Mesothelial cell of epicardium (in vitro differentiated cells): ENCODE measurements around the gene USO1. TPM values are rescaled to one million over a fixed set of nuclear protein-coding genes. Genes with fewer than 3 reads are reported as not detected.
"Not testable (repeated sequence)": the region's sequence is repeated elsewhere in the genome, so short reads cannot be mapped to it uniquely, and the experiment has no call there.

Experiments used
- DNase-seq, 2 experiments: peaks; one replicate each; pipeline ENCODE4 v3.0.0; 2021; ENCODE audit warnings: low spot score in 2 of 2; ENCODE audit not compliant: unreplicated experiment in 2 of 2
- H3K27ac Mint-ChIP-seq: 2 replicates; pipeline ENCODE4 v1.8.0; 2021; ENCODE audit warnings: mixed read lengths
- H3K27me3 Mint-ChIP-seq: 2 replicates; pipeline ENCODE4 v1.8.0; 2021; ENCODE audit warnings: low read depth, mixed read lengths
- H3K36me3 Mint-ChIP-seq: 2 replicates; pipeline ENCODE4 v1.8.0; 2021; ENCODE audit warnings: mixed read lengths
- H3K4me1 Mint-ChIP-seq: 2 replicates; pipeline ENCODE4 v1.8.0; 2021; ENCODE audit warnings: mixed read lengths
- H3K4me3 Mint-ChIP-seq: 2 replicates; pipeline ENCODE4 v1.8.0; 2021; ENCODE audit warnings: mild to moderate bottlenecking, moderate library complexity, mixed read lengths
- H3K9me3 Mint-ChIP-seq: 2 replicates; pipeline ENCODE4 v1.8.0; 2021; ENCODE audit warnings: mixed read lengths
- CTCF ChIP-seq: fragments of 200-600 bp; sonication (generic); IDR thresholded peaks from one replicate; pipeline ENCODE4 v1.5.0; 2021; ENCODE audit warnings: antibody characterized with exemption; ENCODE audit not compliant: unreplicated experiment
- total RNA-seq: library from RNA; stranded (reverse); gene quantifications from 3 replicates; pipeline ENCODE4 v1.2.1, GENCODE V29; 2021

USO1 gene
- total RNA-seq, 1 donor from 2014 or later: 53.3 TPM

DNA sequence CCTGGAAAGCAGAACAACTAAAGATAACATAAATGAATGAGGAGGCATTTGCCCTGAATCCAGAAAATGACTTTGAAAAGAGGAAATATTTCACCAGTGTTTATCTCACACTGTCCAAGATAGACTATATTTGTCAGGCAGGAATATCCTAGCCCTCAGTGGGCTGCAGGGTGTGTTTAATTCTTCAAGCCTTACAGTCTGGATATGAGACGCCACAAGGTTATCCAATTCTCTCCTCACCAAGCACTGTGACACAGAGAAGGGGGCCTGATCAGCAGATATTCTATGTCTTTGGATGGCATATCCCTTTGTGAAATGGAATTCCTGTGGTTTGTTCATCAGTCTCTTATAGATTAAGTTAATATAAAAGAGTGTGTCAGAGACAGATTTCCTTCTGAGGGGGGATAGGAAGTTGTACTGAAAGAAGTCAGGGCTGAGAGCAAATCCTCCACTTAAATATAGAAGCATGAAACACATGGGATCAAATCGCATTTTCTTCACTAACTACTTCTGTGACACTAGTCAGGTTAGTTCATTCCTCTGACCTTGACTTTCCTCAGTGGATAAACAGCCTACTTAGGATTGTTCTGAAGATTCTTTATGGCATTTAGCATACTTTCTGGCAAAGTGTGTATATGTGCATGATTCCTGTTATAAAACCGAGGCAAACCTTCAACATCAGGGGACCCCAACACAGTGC lies 44.4 kb upstream of the USO1 start:
- Mint-ChIP-seq H3K9me3 (no peaks in the 10 kb centered on the region), H3K4me3 (no peak overlapping the region), H3K4me1 (no peaks in the 10 kb centered on the region), H3K27me3 (no peaks in the 10 kb centered on the region), H3K27ac (no peak overlapping the region), H3K36me3 (no peaks in the 10 kb centered on the region)
- no peak for DNase-seq
- TF ChIP-seq CTCF: no peak

DNA sequence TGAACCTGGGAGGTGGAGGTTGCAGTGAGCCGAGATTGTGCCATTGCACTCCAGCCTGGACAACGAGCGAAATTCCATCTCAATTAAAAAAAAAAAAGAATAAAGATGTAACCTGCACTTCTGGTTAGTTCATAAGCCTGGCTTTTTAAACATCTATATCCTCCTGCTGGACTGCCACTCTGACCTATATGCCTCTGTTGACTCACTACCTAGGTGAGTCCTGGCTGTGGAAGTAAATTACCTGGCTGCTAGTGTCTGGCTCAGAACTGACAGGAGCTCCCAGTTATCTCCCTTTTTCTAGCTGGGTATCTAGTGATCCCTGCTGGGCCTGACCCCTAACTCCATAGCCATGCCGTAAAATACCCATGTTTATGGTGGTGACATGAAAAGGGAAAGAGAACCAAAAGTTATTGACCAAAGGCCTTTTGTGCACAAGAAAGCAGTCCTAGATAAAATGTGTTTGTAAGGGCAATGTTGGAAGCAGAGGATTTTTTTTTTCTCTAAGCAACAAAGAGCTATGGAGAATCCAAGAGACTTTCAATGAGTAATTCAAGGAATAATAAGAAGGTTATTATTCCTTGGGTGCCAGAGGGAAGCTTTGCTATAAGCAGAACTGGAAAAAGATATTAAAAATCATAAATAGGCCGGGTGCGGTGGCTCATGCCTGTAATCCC lies 40.8 kb upstream of the USO1 start:
- H3K9me3 Mint-ChIP-seq: peaks cover 5% of the 10 kb centered on the region
- peaks cover 2% of the 10 kb centered on the region for H3K4me1 Mint-ChIP-seq
- H3K36me3 Mint-ChIP-seq: peaks cover 6% of the 10 kb centered on the region
- TF ChIP-seq CTCF: no peak
- no peaks in the 10 kb centered on the region for H3K27me3 Mint-ChIP-seq
- DNase-seq: no peak
- H3K4me3 Mint-ChIP-seq: no peak overlapping the region
- H3K27ac Mint-ChIP-seq: no peak overlapping the region

DNA sequence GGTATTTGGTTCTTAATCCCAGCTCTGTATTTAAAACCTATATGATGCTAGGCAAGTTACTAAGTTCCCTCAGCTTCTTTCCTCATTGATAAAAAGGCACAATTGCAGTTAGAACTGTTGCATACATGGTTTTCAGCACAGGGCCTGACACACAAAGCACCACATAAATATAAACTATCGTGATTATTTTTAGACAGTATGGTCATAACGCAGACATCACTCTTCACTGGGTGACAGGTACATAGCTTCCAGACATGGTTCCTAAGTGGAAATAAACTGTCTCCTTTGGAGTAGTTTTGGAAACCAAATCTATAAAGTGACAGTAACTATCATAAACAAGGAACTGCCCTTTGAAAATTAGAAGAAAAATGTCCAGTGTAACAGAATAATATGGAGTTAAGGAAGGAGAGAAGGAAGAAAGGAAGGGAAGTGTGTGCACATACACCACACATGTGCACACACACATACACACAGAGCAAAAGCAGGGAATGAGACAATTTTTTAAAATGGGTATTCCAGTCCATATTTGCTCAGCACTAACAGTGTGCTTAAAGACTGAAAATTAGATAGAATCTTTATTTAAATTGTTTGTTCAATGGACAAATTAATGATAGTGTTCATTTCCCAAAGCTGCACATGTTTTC lies 38.7 kb upstream of the USO1 start:
- no peaks in the 10 kb centered on the region for H3K27me3 Mint-ChIP-seq
- no peak overlapping the region for H3K27ac Mint-ChIP-seq
- peaks cover 8% of the 10 kb centered on the region for H3K36me3 Mint-ChIP-seq
- no peak overlapping the region for H3K4me3 Mint-ChIP-seq
- H3K9me3 Mint-ChIP-seq: peaks cover 5% of the 10 kb centered on the region
- peaks cover 2% of the 10 kb centered on the region for H3K4me1 Mint-ChIP-seq
- DNase-seq: no peak
- TF ChIP-seq CTCF: no peak

- Mint-ChIP-seq H3K27ac (no peak overlapping the region), H3K4me3 (no peak overlapping the region), H3K36me3 (peaks cover 8% of the 10 kb centered on the region), H3K27me3 (no peaks in the 10 kb centered on the region), H3K9me3 (peaks cover 5% of the 10 kb centered on the region), H3K4me1 (peaks cover 2% of the 10 kb centered on the region)
- DNase-seq: no peak
- TF ChIP-seq CTCF: no peak
Observed at GRCh38 chr4:75686346-75686745, 38.0 kb upstream of the USO1 start.

- H3K4me1 Mint-ChIP-seq, DNase-seq, H3K27me3 Mint-ChIP-seq, H3K9me3 Mint-ChIP-seq, H3K27ac Mint-ChIP-seq, H3K4me3 Mint-ChIP-seq: not testable (repeated sequence)
- H3K36me3 Mint-ChIP-seq: peaks cover 12% of the 10 kb centered on the region
Observed at GRCh38 chr4:75687125-75687524, 37.3 kb upstream of the USO1 start.

DNA sequence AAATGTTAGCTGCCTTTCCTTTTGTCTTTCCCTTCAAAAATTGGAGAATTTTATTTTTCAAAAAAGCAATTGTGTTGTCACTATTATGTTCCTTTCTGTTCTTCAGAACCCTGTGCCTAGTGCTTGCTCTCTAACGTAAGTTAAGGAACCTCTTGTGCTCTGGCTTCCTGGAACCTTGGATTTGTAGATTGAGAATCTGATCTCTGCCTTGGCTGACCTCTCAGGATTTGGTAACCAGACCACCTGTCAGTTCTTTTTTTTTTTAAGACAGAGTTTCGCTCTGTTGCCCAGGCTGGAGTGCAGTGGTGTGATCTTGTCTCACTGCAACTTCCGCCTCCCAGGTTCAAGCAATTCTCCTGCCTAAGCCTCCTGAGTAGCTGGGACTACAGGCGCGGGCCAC lies 32.3 kb upstream of the USO1 start:
- not testable (repeated sequence) for DNase-seq, H3K4me3 Mint-ChIP-seq, H3K27me3 Mint-ChIP-seq, H3K4me1 Mint-ChIP-seq, H3K27ac Mint-ChIP-seq, H3K9me3 Mint-ChIP-seq
- peaks cover 21% of the 10 kb centered on the region for H3K36me3 Mint-ChIP-seq
